ENCODE data around the gene SOCS3.

- no peak for TF ChIP-seq EZH2phosphoT487 (IDR thresholded peaks at IDR 0.05; ENCODE audit: borderline replicate concordance)
- TF ChIP-seq CTCF (conservative IDR thresholded peaks at IDR 0.05; ENCODE audit: low read length), result no peak
Observed at GRCh38 chr17:78362232-78362631, 2.4 kb upstream of the SOCS3 start.

All from Loucy (cell line).